HUES6 (cell line): ENCODE results near the gene DDN.

Experiments used
- H3K27ac ChIP-seq: 2 replicates; pipeline ENCODE4 v1.7.0; 2013; ENCODE audit warnings: low read depth, mild to moderate bottlenecking, low read length, inconsistent platforms
- H3K27me3 ChIP-seq: 2 replicates; pipeline ENCODE4 v1.6.1; 2013; ENCODE audit warnings: low read length; ENCODE audit not compliant: control insufficient read depth, insufficient read depth
- H3K36me3 ChIP-seq: 2 replicates; pipeline ENCODE4 v1.6.1; 2013; ENCODE audit warnings: low read length; ENCODE audit not compliant: control insufficient read depth, insufficient read depth
- H3K4me1 ChIP-seq: 2 replicates; pipeline ENCODE4 v1.6.1; 2013; ENCODE audit warnings: low read length; ENCODE audit not compliant: control insufficient read depth, insufficient read depth
- H3K4me3 ChIP-seq: 2 replicates; pipeline ENCODE4 v1.5.1; 2013; ENCODE audit warnings: low read depth, low read length
- H3K9ac ChIP-seq: one replicate; pipeline ENCODE4 v1.6.1; 2013; ENCODE audit warnings: mild to moderate bottlenecking, low read length
- H3K9me3 ChIP-seq: 2 replicates; pipeline ENCODE4 v1.6.1; 2013; ENCODE audit warnings: low read depth, low read length; ENCODE audit not compliant: control insufficient read depth, insufficient read depth

The DDN gene

DNA sequence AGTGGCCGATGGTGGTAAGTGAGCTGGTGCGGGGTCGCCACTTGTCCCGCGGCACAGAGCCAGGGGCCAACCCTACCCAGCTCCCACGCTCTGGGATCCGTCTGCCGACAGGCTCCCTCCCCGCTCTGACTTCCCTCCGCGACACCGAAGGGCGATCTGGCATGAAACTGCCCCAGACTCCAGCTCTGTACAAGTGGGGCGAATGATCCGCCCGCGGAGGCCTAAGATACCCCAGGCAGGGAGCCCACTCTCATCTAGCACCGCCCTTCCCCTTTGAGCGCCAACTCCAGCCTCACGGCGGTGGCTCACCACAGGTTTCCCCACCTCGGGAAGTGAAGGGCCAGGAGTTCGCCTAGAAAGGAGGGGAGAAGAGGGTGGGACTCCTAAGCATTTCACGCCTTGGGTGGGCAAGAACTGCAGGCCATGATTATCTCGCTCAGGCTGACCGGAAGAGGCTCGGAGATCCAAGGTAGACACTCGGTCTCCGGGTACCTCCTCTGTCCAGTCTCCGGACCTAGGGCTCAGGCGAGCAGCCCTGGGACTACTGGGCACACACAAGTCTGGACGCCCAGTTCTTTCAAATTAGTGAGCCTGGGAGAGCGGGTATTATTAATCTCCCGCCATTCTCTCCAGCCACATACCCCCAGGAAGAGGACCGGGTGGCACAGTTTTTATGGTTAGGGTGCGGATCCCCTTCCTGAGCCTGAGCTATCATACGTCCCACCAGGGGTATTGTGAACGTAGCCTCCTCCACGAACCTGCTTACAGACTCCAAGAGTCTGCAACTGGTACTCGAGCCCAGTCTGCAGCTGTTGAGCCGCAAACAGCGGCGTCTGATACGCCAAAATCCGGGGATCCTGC is 20.2 kb downstream of the DDN start:
- peak overlapping the region; percentile 65 for H3K4me3 ChIP-seq
- H3K4me1 ChIP-seq: peaks cover 30% of the 10 kb centered on the region
- H3K27me3 ChIP-seq: peaks cover 97% of the 10 kb centered on the region
- H3K36me3 ChIP-seq: no peaks in the 10 kb centered on the region
- H3K27ac ChIP-seq: no peak overlapping the region
- H3K9ac ChIP-seq: peak overlapping the region; percentile 2
- H3K9me3 ChIP-seq: no peaks in the 10 kb centered on the region

DNA sequence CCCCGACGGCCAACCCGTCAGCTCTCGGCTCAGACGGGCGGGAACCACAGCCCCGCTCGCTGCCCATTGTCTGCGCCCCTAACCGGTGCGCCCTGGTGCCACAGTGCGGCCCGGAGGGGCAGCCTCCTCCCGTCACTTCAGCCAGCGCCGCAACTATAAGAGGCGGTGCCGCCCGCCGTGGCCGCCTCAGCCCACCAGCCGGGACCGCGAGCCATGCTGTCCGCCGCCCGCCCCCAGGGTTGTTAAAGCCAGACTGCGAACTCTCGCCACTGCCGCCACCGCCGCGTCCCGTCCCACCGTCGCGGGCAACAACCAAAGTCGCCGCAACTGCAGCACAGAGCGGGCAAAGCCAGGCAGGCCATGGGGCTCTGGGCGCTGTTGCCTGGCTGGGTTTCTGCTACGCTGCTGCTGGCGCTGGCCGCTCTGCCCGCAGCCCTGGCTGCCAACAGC is 20.9 kb downstream of the DDN start, which contains the start of gene WNT1:
Gene WNT1 (plus strand): TSS at position 32 of the 450 bp plus-strand sequence. CDS start 329 bp downstream, at position 361.
- peaks cover 30% of the 10 kb centered on the region for H3K4me1 ChIP-seq
- peaks cover 97% of the 10 kb centered on the region for H3K27me3 ChIP-seq
- no peak within 1 kb of the TSS for H3K27ac ChIP-seq
- peak within 1 kb of the TSS; percentile 65 for H3K4me3 ChIP-seq
- H3K36me3 ChIP-seq: no peaks in the 10 kb centered on the region
- no peaks in the 10 kb centered on the region for H3K9me3 ChIP-seq
- H3K9ac ChIP-seq: no peak within 1 kb of the TSS

DNA sequence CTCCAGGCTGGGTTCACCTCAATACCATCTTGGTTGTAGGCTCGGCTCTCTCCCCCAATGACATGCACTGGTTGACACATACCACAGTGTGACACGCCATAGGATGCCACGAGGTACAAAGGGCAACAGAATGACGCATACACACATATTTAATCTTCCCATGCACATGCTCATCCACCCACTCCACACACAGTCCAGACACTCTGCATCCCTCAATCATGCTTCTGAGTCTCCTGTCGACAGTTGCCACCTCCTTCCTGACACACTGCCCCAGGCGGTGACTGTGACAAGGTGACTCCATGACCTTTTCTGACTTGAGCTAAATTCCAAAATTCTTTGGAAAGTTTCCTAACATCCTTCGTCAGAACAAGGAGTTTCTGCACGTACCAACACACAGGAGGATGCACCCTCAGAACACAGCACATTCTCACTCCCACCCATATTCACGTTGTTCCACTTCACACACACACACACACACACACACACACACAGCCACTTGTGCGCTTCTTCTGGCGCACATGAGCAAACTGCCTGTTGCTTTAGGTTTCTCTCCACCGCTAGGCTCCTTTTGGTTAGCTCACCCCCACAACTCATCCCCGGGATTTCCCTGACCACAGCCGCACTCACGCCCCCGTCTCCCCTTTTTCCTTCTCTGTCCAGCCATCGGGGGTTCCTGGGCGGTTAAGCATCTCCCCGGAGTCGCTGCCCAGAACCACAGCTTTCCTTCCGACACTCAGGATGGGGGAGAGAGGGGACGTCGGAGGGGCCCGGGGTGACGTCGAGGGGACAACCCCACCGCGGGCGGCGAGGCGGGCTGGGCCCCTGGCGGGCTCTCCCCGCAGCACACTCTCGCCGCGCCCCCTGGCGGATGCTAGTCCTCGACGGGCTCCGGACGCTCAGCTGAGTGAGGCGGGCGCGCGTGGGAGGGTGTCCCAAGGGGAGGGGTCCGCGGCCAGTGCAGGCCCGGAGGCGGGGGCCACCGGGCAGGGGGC is 21.6 kb downstream of the DDN start:
- peak overlapping the region; percentile 65; the same call in 1 of the 2 replicates for H3K4me3 ChIP-seq
- peaks cover 99% of the 10 kb centered on the region for H3K27me3 ChIP-seq
- no peak overlapping the region for H3K9ac ChIP-seq
- H3K36me3 ChIP-seq: no peaks in the 10 kb centered on the region
- H3K9me3 ChIP-seq: no peaks in the 10 kb centered on the region
- H3K4me1 ChIP-seq: peaks cover 30% of the 10 kb centered on the region
- H3K27ac ChIP-seq: no peak overlapping the region

DNA sequence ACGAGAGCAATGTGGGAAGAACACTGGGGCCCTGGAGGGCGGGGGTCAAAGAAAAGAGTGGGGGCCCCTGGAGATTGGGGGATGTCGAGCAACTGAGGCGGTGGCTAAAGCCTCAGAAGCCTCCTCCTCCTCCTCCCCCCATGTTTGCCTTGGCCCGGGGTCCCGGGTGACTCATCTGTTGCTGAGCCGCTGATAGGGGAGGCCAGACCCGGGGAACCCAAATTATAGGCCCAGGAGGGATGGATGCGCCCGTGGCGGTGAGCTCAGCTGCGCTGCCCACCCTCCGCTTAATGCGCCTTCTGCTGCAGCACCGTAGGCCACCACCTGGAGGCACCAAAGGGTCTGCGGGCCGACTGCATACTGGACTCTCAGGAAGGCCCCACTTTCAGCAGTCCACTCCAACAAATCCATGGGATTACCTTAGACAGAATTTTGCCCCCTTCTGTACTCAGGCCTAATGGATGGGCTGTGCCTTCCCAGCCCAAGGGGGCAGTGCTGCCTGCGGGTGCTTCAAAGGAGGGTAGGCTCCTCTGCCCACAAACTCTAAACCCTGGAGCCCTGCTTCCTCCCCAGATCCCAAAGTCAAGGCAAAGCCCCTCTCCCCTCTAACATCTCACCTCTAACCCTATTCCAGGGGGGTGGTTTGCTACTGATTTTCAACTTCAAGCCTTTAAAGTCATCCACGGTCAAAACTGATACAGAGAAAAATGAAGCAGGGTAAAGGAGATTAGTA is 25.1 kb downstream of the DDN start:
- Histone ChIP-seq H3K27ac (no peak overlapping the region), H3K4me3 (no peak overlapping the region), H3K4me1 (peaks cover 35% of the 10 kb centered on the region), H3K9ac (no peak overlapping the region), H3K27me3 (peaks cover 99% of the 10 kb centered on the region), H3K9me3 (no peaks in the 10 kb centered on the region), H3K36me3 (no peaks in the 10 kb centered on the region)

DNA sequence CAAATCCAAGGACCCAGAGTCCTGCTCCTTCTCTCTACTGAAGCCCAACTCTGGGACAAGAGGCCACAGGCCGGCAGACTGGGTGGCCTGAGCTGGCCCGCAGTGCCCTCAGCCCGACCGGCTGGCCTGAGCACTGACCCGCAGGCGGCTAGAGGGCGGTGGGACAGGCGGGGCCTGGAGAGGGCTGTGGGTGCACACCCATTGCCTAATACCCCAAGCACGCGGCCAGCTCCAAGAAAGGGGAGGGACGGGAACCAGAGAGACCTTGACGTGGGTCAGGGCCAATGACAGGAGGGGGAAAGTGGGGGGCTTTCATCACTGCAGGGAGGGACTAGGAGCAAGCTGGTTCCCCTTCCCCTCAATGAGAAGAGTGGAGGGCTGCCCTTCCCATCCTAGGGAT is 25.6 kb downstream of the DDN start:
- H3K27me3 ChIP-seq: peaks cover 99% of the 10 kb centered on the region

DNA sequence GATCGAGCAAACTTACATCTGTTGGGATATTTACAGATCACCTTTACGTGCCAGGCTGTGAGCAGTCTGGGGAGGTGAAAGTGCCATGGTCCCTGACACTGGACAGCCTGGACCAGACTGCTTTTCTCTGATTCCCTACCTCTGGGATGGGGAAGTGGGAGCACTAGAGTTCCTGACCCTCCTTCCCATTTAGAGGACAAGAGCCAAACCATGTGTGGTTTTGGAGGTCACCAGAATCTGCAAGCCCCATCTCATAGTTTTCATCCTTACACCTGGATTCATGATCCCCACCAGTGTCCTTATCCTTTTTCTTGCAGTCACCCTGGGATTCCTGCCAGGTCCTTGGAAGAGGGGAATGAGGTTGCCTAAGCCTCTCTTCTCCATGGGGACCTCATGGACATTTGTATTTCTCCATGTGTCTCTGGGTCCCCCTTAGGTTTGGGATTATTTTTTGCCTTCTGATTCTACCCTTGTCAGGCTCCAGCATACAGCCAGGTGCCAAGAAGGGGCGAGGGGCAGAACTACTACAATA is 26.2 kb downstream of the DDN start:
- Histone ChIP-seq H3K27me3 (peaks cover 99% of the 10 kb centered on the region), H3K9ac (no peak overlapping the region), H3K36me3 (no peaks in the 10 kb centered on the region), H3K4me3 (no peak overlapping the region), H3K27ac (no peak overlapping the region), H3K9me3 (no peaks in the 10 kb centered on the region), H3K4me1 (peaks cover 38% of the 10 kb centered on the region)

More for the DNA sequence above, 25.6 kb downstream of the DDN start:
- H3K36me3 ChIP-seq: no peaks in the 10 kb centered on the region
- no peaks in the 10 kb centered on the region for H3K9me3 ChIP-seq
- peaks cover 35% of the 10 kb centered on the region for H3K4me1 ChIP-seq
- no peak overlapping the region for H3K4me3 ChIP-seq
- no peak overlapping the region for H3K9ac ChIP-seq
- no peak overlapping the region for H3K27ac ChIP-seq

DNA sequence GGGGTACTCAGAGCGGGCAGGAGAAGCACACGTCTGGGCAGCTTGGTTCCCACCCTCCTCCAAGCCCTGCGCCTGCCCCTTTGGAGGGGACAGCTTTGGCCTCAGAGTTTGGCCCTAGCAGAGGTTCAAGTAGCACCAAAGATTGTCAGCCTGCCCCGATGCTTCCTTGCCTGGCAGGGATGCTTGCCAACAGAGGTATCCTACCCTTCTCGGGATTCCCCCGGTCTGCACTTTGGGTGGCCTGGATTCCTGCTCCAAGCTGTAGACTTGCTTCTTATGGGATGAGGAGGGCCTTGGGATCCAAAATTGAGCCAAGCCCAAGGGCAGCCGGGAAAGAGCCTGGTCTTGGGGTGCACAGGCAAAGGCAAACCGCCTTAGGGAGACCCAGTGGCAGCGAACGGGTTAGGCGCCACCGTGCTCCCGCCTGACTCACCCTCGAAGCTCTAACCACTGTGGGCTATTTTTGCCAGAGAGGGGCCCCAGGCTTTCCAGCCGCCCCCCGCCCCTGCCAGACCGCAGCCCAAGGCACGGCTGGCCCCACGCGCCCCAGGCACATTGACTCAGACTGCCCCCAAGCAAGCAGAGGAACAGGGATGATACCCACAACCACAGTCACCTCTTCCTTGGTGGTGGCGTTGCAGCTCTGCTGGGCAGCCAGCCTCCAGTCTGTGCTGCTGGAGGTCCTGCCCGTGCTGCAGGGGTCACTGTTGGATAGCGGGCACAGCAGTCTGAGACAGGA is 26.8 kb downstream of the DDN start:
- no peak overlapping the region for H3K27ac ChIP-seq
- H3K27me3 ChIP-seq: peaks cover 94% of the 10 kb centered on the region
- H3K4me1 ChIP-seq: peaks cover 43% of the 10 kb centered on the region
- H3K36me3 ChIP-seq: no peaks in the 10 kb centered on the region
- no peak overlapping the region for H3K9ac ChIP-seq
- peak overlapping the region; percentile 62 for H3K4me3 ChIP-seq
- no peaks in the 10 kb centered on the region for H3K9me3 ChIP-seq

DNA sequence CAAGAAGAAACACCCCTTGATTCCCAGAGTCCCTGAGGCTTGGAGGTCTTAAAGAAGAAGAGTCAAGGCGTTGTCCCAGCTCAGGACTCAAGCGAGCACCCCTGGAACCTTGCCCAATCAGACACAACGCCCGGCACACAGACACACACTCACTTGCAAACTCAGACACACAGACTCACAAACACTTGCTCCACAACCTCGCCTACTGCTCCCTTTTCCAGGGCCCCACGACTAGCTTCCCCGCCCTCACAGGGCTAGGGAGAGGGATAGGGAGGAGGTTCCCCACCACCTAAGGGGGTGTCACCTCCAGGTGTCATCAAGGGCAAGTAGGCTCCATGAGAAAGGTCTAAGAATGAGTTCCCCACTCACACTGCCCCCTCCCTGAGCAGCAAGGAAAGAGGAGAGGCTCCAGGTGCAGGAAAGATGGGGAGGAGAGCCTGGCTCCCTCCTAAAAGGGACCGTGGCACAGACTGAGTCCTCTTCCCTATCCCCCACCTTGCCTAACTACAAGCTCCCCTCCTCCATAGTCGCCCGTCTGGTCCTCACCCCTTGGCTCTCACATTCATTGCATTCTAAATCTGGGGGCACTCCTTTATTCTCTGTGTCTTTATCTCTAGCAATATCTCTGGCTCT is 28.4 kb downstream of the DDN start:
- peak overlapping the region; percentile 62 for H3K4me3 ChIP-seq
- H3K9ac ChIP-seq: peak overlapping the region; percentile 44

DNA sequence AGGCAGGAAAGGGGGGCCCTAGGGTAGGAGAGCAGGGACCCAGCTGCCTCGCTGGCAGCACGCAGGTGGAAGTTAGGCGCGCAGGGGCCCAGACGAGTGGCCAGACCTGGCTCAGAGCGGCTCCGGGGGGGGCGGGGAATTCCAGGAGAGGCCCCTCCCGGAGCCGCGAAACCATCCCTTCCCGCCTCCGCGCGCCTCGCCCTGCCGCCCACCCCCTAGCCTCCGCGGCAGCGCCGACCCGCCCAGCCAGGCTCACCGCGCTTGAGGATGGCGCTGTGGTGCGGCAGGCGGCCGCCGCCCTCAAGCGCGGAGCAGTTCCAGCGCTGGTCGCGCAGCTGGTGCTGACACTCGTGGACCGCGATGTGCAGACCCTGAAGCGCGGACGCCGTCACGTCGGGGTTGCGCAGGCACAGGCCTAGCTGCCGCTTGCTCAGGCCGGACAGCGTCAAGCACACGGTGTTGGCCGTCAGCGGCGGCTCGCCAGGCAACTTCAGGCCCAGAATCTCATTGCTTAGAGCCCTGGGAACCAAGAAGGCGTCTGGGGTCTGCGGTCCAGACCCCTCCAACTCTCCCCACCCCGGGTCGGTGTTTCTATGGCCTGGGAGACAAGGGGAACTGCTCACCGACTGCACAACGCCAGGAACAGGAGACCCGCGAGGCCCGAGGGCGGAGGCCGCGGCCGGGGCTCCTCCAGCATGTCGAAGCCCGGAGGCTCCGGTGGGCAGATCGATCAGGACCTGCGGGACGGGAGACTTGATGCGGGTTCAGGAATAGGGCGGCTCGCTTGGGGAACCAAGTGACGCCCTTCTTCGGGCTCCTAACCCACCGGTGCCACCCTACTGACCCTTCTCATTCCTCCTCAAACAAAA is 29.1 kb downstream of the DDN start:
- H3K27me3 ChIP-seq: peaks cover 71% of the 10 kb centered on the region
- no peaks in the 10 kb centered on the region for H3K9me3 ChIP-seq
- peak overlapping the region; percentile 62 for H3K4me3 ChIP-seq
- H3K27ac ChIP-seq: no peak overlapping the region
- no peaks in the 10 kb centered on the region for H3K36me3 ChIP-seq
- peak overlapping the region; percentile 44 for H3K9ac ChIP-seq
- peaks cover 58% of the 10 kb centered on the region for H3K4me1 ChIP-seq

More for the DNA sequence above, 28.4 kb downstream of the DDN start:
- Histone ChIP-seq H3K9me3 (no peaks in the 10 kb centered on the region), H3K27me3 (peaks cover 78% of the 10 kb centered on the region), H3K36me3 (no peaks in the 10 kb centered on the region), H3K27ac (no peak overlapping the region), H3K4me1 (peaks cover 52% of the 10 kb centered on the region)
